PC-3 (cell line): ENCODE measurements around the gene TANC1. TPM values are rescaled to one million over a fixed set of nuclear protein-coding genes. Genes with fewer than 3 reads are reported as not detected.

Experiments
- ATAC-seq: fragments of 200-7000 bp; cut with Tn5 transposase; 2 replicates; pipeline ENCODE4 v1.9.1; 2020; ENCODE audit warnings: mild to moderate bottlenecking, moderate library complexity
- BruUV-seq: library from RNA; stranded (reverse); fragments of 400-500 nt; replicated peaks from 2 replicates; lab custom pipeline; 2021; lab: Mats Ljungman, UMichigan
- CTCF ChIA-PET: fragments of 300-600 bp; sonication (Branson Sonifier 250); formaldehyde crosslinking; loops from one replicate; lab custom pipeline; 2022; ENCODE audit warnings: antibody characterized with exemption; lab: Charles Lee
- POLR2A ChIA-PET: fragments of 300-600 bp; sonication (Branson Sonifier 250); formaldehyde crosslinking; loops from one replicate; lab custom pipeline; 2022; ENCODE audit warnings: antibody characterized with exemption; ENCODE audit not compliant: unreplicated experiment; lab: Charles Lee
- DNase-seq: peaks from one replicate; pipeline ENCODE4 v3.0.0-alpha.2; 2015
- H2AFZ ChIP-seq: fragments of 300-600 bp; sonication (generic); 2 replicates; pipeline ENCODE4 v1.6.0; 2016; ENCODE audit warnings: antibody characterized with exemption, low read length
- H3F3A ChIP-seq: fragments of 300-600 bp; sonication (generic); one replicate; pipeline ENCODE4 v1.6.0; 2017; ENCODE audit warnings: antibody characterized with exemption, low read length, control low read depth, mild to moderate bottlenecking; ENCODE audit not compliant: unreplicated experiment
- H3K27ac ChIP-seq: fragments of 300-600 bp; sonication (generic); 2 replicates; pipeline ENCODE4 v1.5.1; 2016; ENCODE audit warnings: mild to moderate bottlenecking, low read length
- H3K27me3 ChIP-seq: fragments of 300-600 bp; sonication (generic); 2 replicates; pipeline ENCODE4 v1.6.1; 2016; ENCODE audit warnings: low read length, mixed read lengths
- H3K36me3 ChIP-seq: fragments of 300-600 bp; sonication (generic); 2 replicates; pipeline ENCODE4 v1.6.1; 2016; ENCODE audit warnings: low read depth, mixed run types, low read length, mixed read lengths
- H3K4me1 ChIP-seq: fragments of 300-600 bp; sonication (generic); 2 replicates; pipeline ENCODE4 v1.5.1; 2016; ENCODE audit warnings: low read length; ENCODE audit not compliant: insufficient read depth
- H3K4me2 ChIP-seq: fragments of 300-600 bp; sonication (generic); 2 replicates; pipeline ENCODE4 v1.6.0; 2016; ENCODE audit warnings: low read length
- H3K4me3 ChIP-seq: fragments of 300-600 bp; sonication (generic); 2 replicates; pipeline ENCODE4 v1.5.1; 2016; ENCODE audit warnings: mild to moderate bottlenecking, low read length, mixed read lengths
- H3K79me2 ChIP-seq: fragments of 300-600 bp; sonication (generic); 2 replicates; pipeline ENCODE4 v1.6.1; 2017; ENCODE audit warnings: low read length, mixed read lengths
- H3K9ac ChIP-seq: fragments of 300-600 bp; sonication (generic); 2 replicates; pipeline ENCODE4 v1.6.0; 2016; ENCODE audit warnings: mild to moderate bottlenecking, low read length
- H3K9me2 ChIP-seq: fragments of 300-600 bp; sonication (generic); replicated peaks from 2 replicates; pipeline ENCODE4 v1.6.1; 2016; ENCODE audit warnings: mixed run types, low read length, mixed read lengths
- H3K9me3 ChIP-seq: fragments of 300-600 bp; sonication (generic); 2 replicates; pipeline ENCODE4 v1.6.1; 2016; ENCODE audit warnings: low read length, mixed read lengths
- H4K20me1 ChIP-seq: fragments of 300-600 bp; sonication (generic); 2 replicates; pipeline ENCODE4 v1.6.1; 2016; ENCODE audit warnings: low read length, mixed read lengths
- EZH2 ChIP-seq: fragments of 300-600 bp; sonication (generic); IDR thresholded peaks from one replicate; pipeline ENCODE4 v1.6.1; 2017; ENCODE audit warnings: antibody characterized with exemption, mild to moderate bottlenecking, low read length; ENCODE audit not compliant: unreplicated experiment
- EZH2phosphoT487 ChIP-seq: fragments of 300-600 bp; sonication (generic); IDR thresholded peaks from 2 replicates; pipeline ENCODE4 v1.6.1; 2018; ENCODE audit warnings: mild to moderate bottlenecking, antibody characterized with exemption, low read length, borderline replicate concordance
- intact Hi-C: fragments of 100-400 bp; cut with micrococcal nuclease; formaldehyde crosslinking; loops from 2 replicates; pipeline ENCODE4 v1.9.0; 2023
- total RNA-seq: library from RNA; depleted of rRNA; stranded (reverse); fragments of >200 nt; gene quantifications from 2 replicates; pipeline ENCODE4 v1.2.3, GENCODE V29; 2014
- TF ChIP-seq, protein P1 (sequence below): fragments of 300-600 bp; sonication (generic); conservative IDR thresholded peaks from 2 replicates; pipeline ENCODE4 v1.5.1; 2017; ENCODE audit warnings: antibody characterized with exemption, low read depth, mild to moderate bottlenecking, low read length

TANC1 gene
- total RNA-seq, 1 experiment from 2014 or later, result 17.6 TPM

GRCh38 chr2:159111346-159111927, 143.0 kb downstream of the TANC1 start:
- no peak overlapping the region for H3K27ac ChIP-seq
- no peak overlapping the region for H3K9ac ChIP-seq
- H3K27me3 ChIP-seq, result no peaks in the 10 kb centered on the region
- no peak overlapping the region for H3K4me3 ChIP-seq
- CTCF ChIA-PET, result no interaction called here
- no peak overlapping the region for H3K4me2 ChIP-seq
- no peaks in the 10 kb centered on the region for H3F3A ChIP-seq
- POLR2A ChIA-PET, result no interaction called here
- no peaks in the 10 kb centered on the region for H3K9me2 ChIP-seq
- no peaks in the 10 kb centered on the region for H4K20me1 ChIP-seq
- no peak for DNase-seq
- no peaks in the 10 kb centered on the region for H3K79me2 ChIP-seq
- no TSS peak for BruUV-seq
- H3K4me1 ChIP-seq, result no peaks in the 10 kb centered on the region
- H2AFZ ChIP-seq, result no peak overlapping the region
- no peak for TF ChIP-seq EZH2
- TF ChIP-seq EZH2phosphoT487, result no peak
- TF ChIP-seq, protein P1, sequence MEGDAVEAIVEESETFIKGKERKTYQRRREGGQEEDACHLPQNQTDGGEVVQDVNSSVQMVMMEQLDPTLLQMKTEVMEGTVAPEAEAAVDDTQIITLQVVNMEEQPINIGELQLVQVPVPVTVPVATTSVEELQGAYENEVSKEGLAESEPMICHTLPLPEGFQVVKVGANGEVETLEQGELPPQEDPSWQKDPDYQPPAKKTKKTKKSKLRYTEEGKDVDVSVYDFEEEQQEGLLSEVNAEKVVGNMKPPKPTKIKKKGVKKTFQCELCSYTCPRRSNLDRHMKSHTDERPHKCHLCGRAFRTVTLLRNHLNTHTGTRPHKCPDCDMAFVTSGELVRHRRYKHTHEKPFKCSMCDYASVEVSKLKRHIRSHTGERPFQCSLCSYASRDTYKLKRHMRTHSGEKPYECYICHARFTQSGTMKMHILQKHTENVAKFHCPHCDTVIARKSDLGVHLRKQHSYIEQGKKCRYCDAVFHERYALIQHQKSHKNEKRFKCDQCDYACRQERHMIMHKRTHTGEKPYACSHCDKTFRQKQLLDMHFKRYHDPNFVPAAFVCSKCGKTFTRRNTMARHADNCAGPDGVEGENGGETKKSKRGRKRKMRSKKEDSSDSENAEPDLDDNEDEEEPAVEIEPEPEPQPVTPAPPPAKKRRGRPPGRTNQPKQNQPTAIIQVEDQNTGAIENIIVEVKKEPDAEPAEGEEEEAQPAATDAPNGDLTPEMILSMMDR, result no peak
- no peaks in the 10 kb centered on the region for H3K9me3 ChIP-seq
- H3K36me3 ChIP-seq, result no peaks in the 10 kb centered on the region
- no peak for ATAC-seq
- intact Hi-C loops, result no loop called here

DNA sequence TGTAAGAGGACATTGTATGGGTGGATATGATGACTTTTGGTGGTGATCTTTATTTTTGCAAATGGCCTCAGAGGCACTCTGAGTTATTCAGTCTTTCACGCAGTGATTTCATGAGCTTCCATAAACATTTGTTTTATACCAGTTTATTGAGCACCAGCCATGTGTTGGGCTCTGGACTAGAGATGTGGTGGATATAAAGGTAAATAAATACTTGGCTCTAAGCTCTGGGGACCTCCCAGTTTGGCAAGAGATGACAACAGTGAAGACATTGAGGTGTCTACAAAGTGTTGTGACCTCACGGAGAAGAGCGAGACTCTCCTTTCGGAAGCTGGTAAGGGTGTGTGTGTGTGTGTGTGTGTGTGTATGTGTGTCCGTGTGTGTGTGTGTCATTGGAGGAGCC, 146.4 kb downstream of the TANC1 start:
- H3K79me2 ChIP-seq, result 0 out of 2 replicates have a peak, but pooled peaks cover 6% of the 10 kb centered on the region
- DNase-seq, result no peak
- H3K9ac ChIP-seq, result no peak overlapping the region
- CTCF ChIA-PET, result no interaction called here
- H3K9me3 ChIP-seq, result no peaks in the 10 kb centered on the region
- ATAC-seq, result no peak
- H3K9me2 ChIP-seq, result no peaks in the 10 kb centered on the region
- H3K27me3 ChIP-seq, result no peaks in the 10 kb centered on the region
- peaks cover 6% of the 10 kb centered on the region; the same call in 1 of the 2 replicates for H3K4me1 ChIP-seq
- no peak overlapping the region for H2AFZ ChIP-seq
- no TSS peak for BruUV-seq
- H3F3A ChIP-seq, result no peaks in the 10 kb centered on the region
- POLR2A ChIA-PET, result no interaction called here
- TF ChIP-seq, protein P1, result no peak
- TF ChIP-seq EZH2phosphoT487 (no peak), EZH2 (no peak)
- intact Hi-C loops, result no loop called here
- H3K36me3 ChIP-seq, result no peaks in the 10 kb centered on the region
- no peaks in the 10 kb centered on the region for H4K20me1 ChIP-seq
- no peak overlapping the region for H3K4me2 ChIP-seq
- H3K27ac ChIP-seq, result no peak overlapping the region
- H3K4me3 ChIP-seq, result no peak overlapping the region

GRCh38 chr2:159116922-159117321, 148.5 kb downstream of the TANC1 start:
- ChIA-PET POLR2A (no interaction called here), CTCF (no interaction called here)
- Histone ChIP-seq H3K79me2 (0 out of 2 replicates have a peak, but pooled peaks cover 6% of the 10 kb centered on the region), H3F3A (no peaks in the 10 kb centered on the region), H3K9ac (no peak overlapping the region), H4K20me1 (no peaks in the 10 kb centered on the region), H3K27ac (no peak overlapping the region), H3K9me3 (no peaks in the 10 kb centered on the region), H3K4me3 (no peak overlapping the region), H3K4me1 (peaks cover 6% of the 10 kb centered on the region; the same call in 1 of the 2 replicates), H3K36me3 (no peaks in the 10 kb centered on the region), H2AFZ (no peak overlapping the region), H3K4me2 (no peak overlapping the region), H3K27me3 (no peaks in the 10 kb centered on the region), H3K9me2 (no peaks in the 10 kb centered on the region)
- BruUV-seq, result no TSS peak
- intact Hi-C loops, result no loop called here
- TF ChIP-seq EZH2phosphoT487 (no peak), EZH2 (no peak)
- TF ChIP-seq, protein P1, result no peak
- ATAC-seq (no peak), DNase-seq (no peak)
